ENCODE results near the gene NEK7. TPM values are rescaled to one million over a fixed set of nuclear protein-coding genes. Genes with fewer than 3 reads are reported as not detected.

The NEK7 gene
- total and polyA plus RNA-seq, 2 donors (not counting 1 experiment from before 2014, with no cell fraction given) = 8.1 to 75.4 TPM

GRCh38 chr1:198346178-198346577 lies 189.4 kb downstream of the NEK7 start:
- Histone ChIP-seq H2AFZ (ENCODE audit: insufficient read depth, low read depth, low read length, poor library complexity, severe bottlenecking) (no peak overlapping the region), H3K36me3 (replicated peaks in 1 of 2; ENCODE audit: control extremely low read depth in 1 of 2, control insufficient read depth in 1 of 2, extremely low read depth in 1 of 2, insufficient read depth in 2 of 2, low read length in 1 of 2) (no peaks in the 10 kb centered on the region), H3K27ac (ENCODE audit: low read length in 2 of 2) (no peak overlapping the region), H3K9me3 (ENCODE audit: control extremely low read depth in 1 of 3, control insufficient read depth in 2 of 3, insufficient read depth in 1 of 3, low read length in 2 of 3) (no peaks in the 10 kb centered on the region), H3K4me1 (ENCODE audit: control insufficient read depth in 2 of 2, insufficient read depth in 2 of 2, low read length in 2 of 2) (no peaks in the 10 kb centered on the region), H3K79me2 (ENCODE audit: control insufficient read depth, insufficient read depth, low read length) (no peaks in the 10 kb centered on the region), H3K4me3 (ENCODE audit: control extremely low read depth in 1 of 5, extremely low read depth in 1 of 5, insufficient read depth in 1 of 5, low read depth in 2 of 5, low read length in 4 of 5) (no peak overlapping the region), H3K27me3 (replicated peaks in 1 of 4; ENCODE audit: control extremely low read depth in 1 of 4, control insufficient read depth in 3 of 4, insufficient read depth in 4 of 4, low read length in 3 of 4) (no peaks in the 10 kb centered on the region), H4K20me1 (ENCODE audit: control insufficient read depth, insufficient read depth, low read length, poor library complexity, severe bottlenecking) (no peaks in the 10 kb centered on the region), H3K4me2 (replicated peaks; ENCODE audit: low read depth, low read length, poor library complexity, severe bottlenecking) (no peak overlapping the region), H3K9ac (ENCODE audit: low read length) (no peak overlapping the region)
- 100% methylated on average over 1 of the region's 3 CpGs for WGBS (ENCODE audit: insufficient coverage)
- no peak overlapping the region for H3K4me3 Mint-ChIP-seq
- no peak for ATAC-seq (ENCODE audit: low read depth)
- H3K9me3 Mint-ChIP-seq (ENCODE audit: insufficient read depth) = no peaks in the 10 kb centered on the region
- H3K27ac Mint-ChIP-seq = no peak overlapping the region
- ChIA-PET CTCF (no interaction called here), POLR2A (no interaction called here)
- no peak for TF ChIP-seq EZH2 (IDR thresholded peaks at IDR 0.05; ENCODE audit: borderline replicate concordance, insufficient read depth, low read depth, low read length, poor library complexity, severe bottlenecking)
- TF ChIP-seq CTCF (IDR thresholded peaks at IDR 0.05) = no peak
- DNase-seq = no peak
- no peaks in the 10 kb centered on the region for H3K4me1 Mint-ChIP-seq
- intact Hi-C loops (cut with micrococcal nuclease) = no loop called here
- H3K27me3 Mint-ChIP-seq = peaks cover 9% of the 10 kb centered on the region

GRCh38 chr1:198350456-198350855 lies 193.7 kb downstream of the NEK7 start:
- no peaks in the 10 kb centered on the region for H3K9me3 Mint-ChIP-seq (ENCODE audit: insufficient read depth)
- intact Hi-C loops (cut with micrococcal nuclease) = no loop called here
- POLR2A ChIA-PET = no interaction called here

More at GRCh38 chr1:198350456-198350855, 193.7 kb downstream of the NEK7 start:
- no peak overlapping the region for H2AFZ ChIP-seq (ENCODE audit: insufficient read depth, low read depth, low read length, poor library complexity, severe bottlenecking)
- H4K20me1 ChIP-seq (ENCODE audit: control insufficient read depth, insufficient read depth, low read length, poor library complexity, severe bottlenecking) = no peaks in the 10 kb centered on the region
- no peaks in the 10 kb centered on the region for H3K4me1 Mint-ChIP-seq
- H3K4me1 ChIP-seq (ENCODE audit: control insufficient read depth in 2 of 2, insufficient read depth in 2 of 2, low read length in 2 of 2) = no peaks in the 10 kb centered on the region
- no peak overlapping the region for H3K4me3 ChIP-seq (ENCODE audit: control extremely low read depth in 1 of 5, extremely low read depth in 1 of 5, insufficient read depth in 1 of 5, low read depth in 2 of 5, low read length in 4 of 5)
- no peak overlapping the region for H3K4me3 Mint-ChIP-seq
- no peaks in the 10 kb centered on the region for H3K9me3 ChIP-seq (ENCODE audit: control extremely low read depth in 1 of 3, control insufficient read depth in 2 of 3, insufficient read depth in 1 of 3, low read length in 2 of 3)
- H3K27ac Mint-ChIP-seq = no peak overlapping the region
- no peak overlapping the region for H3K27ac ChIP-seq (ENCODE audit: low read length in 2 of 2)
- H3K4me2 ChIP-seq (replicated peaks; ENCODE audit: low read depth, low read length, poor library complexity, severe bottlenecking) = no peak overlapping the region
- H3K9ac ChIP-seq (ENCODE audit: low read length) = no peak overlapping the region
- CTCF ChIA-PET = no interaction called here
- H3K27me3 ChIP-seq (replicated peaks in 1 of 4; ENCODE audit: control extremely low read depth in 1 of 4, control insufficient read depth in 3 of 4, insufficient read depth in 4 of 4, low read length in 3 of 4) = no peaks in the 10 kb centered on the region
- no peak for ATAC-seq (ENCODE audit: low read depth)
- no peaks in the 10 kb centered on the region for H3K36me3 ChIP-seq (replicated peaks in 1 of 2; ENCODE audit: control extremely low read depth in 1 of 2, control insufficient read depth in 1 of 2, extremely low read depth in 1 of 2, insufficient read depth in 2 of 2, low read length in 1 of 2)
- H3K79me2 ChIP-seq (ENCODE audit: control insufficient read depth, insufficient read depth, low read length) = no peaks in the 10 kb centered on the region
- DNase-seq = no peak
- peaks cover 11% of the 10 kb centered on the region for H3K27me3 Mint-ChIP-seq
- TF ChIP-seq EZH2 (IDR thresholded peaks at IDR 0.05; ENCODE audit: borderline replicate concordance, insufficient read depth, low read depth, low read length, poor library complexity, severe bottlenecking) (no peak), CTCF (IDR thresholded peaks at IDR 0.05) (no peak)

All from B cell (primary cell).